WTC11 (cell line): ENCODE data around the gene TANGO2. TPM values are rescaled to one million over a fixed set of nuclear protein-coding genes. Genes with fewer than 3 reads are reported as not detected.

Experiments used
- ATAC-seq: fragments of 200-7000 bp; cut with Tn5 transposase; 2 replicates; pipeline ENCODE4 v1.10.0; 2021; ENCODE audit warnings: mild to moderate bottlenecking, moderate library complexity
- CTCF ChIA-PET: fragments of 300-600 bp; sonication (Branson Sonifier 250); formaldehyde crosslinking; loops from one replicate; lab custom pipeline; 2021; ENCODE audit warnings: antibody characterized with exemption; lab: Charles Lee
- POLR2A ChIA-PET: fragments of 350-600 bp; sonication (Branson Sonifier 250); formaldehyde crosslinking; loops from one replicate; lab custom pipeline; 2021; ENCODE audit warnings: antibody characterized with exemption; lab: Charles Lee
- DNase-seq: peaks from one replicate; pipeline ENCODE4 v3.0.0; 2021; ENCODE audit warnings: low spot score
- H3K27ac Mint-ChIP-seq: 2 replicates; pipeline ENCODE4 v1.8.0; 2021; ENCODE audit warnings: mixed read lengths
- H3K27me3 Mint-ChIP-seq: 2 replicates; pipeline ENCODE4 v1.8.0; 2021; ENCODE audit warnings: low read depth, mild to moderate bottlenecking, moderate library complexity, mixed read lengths
- H3K36me3 Mint-ChIP-seq: 2 replicates; pipeline ENCODE4 v1.8.0; 2021; ENCODE audit warnings: mixed read lengths
- H3K4me1 Mint-ChIP-seq: 2 replicates; pipeline ENCODE4 v1.8.0; 2022; ENCODE audit warnings: mixed read lengths
- H3K4me3 Mint-ChIP-seq: 2 replicates; pipeline ENCODE4 v1.8.0; 2021; ENCODE audit warnings: mild to moderate bottlenecking, moderate library complexity, mixed read lengths
- H3K9me3 Mint-ChIP-seq: 2 replicates; pipeline ENCODE4 v1.8.0; 2021; ENCODE audit warnings: mixed read lengths
- AFF4 ChIP-seq: sonication (generic); formaldehyde crosslinking; IDR thresholded peaks from 2 replicates; pipeline ENCODE4 v1.8.1; 2023; ENCODE audit warnings: mild to moderate bottlenecking, missing genetic modification reagents, borderline replicate concordance
- AR ChIP-seq: fragments of 250-450 bp; sonication (Bioruptor Pico); IDR thresholded peaks from 2 replicates; pipeline ENCODE4 v1.9.0; 2021; ENCODE audit warnings: mild to moderate bottlenecking
- ARID4B ChIP-seq: sonication (generic); formaldehyde crosslinking; IDR thresholded peaks from 2 replicates; pipeline ENCODE4 v1.8.0; 2023; ENCODE audit warnings: missing genetic modification reagents, mild to moderate bottlenecking, borderline replicate concordance
- ESRRA ChIP-seq: sonication (generic); formaldehyde crosslinking; IDR thresholded peaks from 2 replicates; pipeline ENCODE4 v1.8.1; 2022; ENCODE audit warnings: mild to moderate bottlenecking, missing genetic modification reagents, borderline replicate concordance
- ETV6 ChIP-seq: sonication (generic); formaldehyde crosslinking; IDR thresholded peaks from 2 replicates; pipeline ENCODE4 v1.8.1; 2022; ENCODE audit warnings: mild to moderate bottlenecking, missing genetic modification reagents
- IRF1 ChIP-seq: sonication (generic); formaldehyde crosslinking; IDR thresholded peaks from 2 replicates; pipeline ENCODE4 v1.8.0; 2023; ENCODE audit warnings: missing genetic modification reagents
- IRF2 ChIP-seq: sonication (generic); formaldehyde crosslinking; IDR thresholded peaks from 2 replicates; pipeline ENCODE4 v1.8.0; 2022; ENCODE audit warnings: low read depth, missing genetic modification reagents, borderline replicate concordance
- JAZF1 ChIP-seq: fragments of 250-450 bp; sonication (Bioruptor Pico); IDR thresholded peaks from 2 replicates; pipeline ENCODE4 v1.9.0; 2021; ENCODE audit warnings: moderate library complexity, mild to moderate bottlenecking, inconsistent platforms
- JUN ChIP-seq: sonication (generic); formaldehyde crosslinking; IDR thresholded peaks from 2 replicates; pipeline ENCODE4 v1.8.0; 2023; ENCODE audit warnings: mild to moderate bottlenecking, missing genetic modification reagents
- NR2C2 ChIP-seq: sonication (generic); formaldehyde crosslinking; IDR thresholded peaks from 2 replicates; pipeline ENCODE4 v1.8.0; 2022; ENCODE audit warnings: mild to moderate bottlenecking, missing genetic modification reagents
- RELA ChIP-seq: sonication (generic); formaldehyde crosslinking; IDR thresholded peaks from 2 replicates; pipeline ENCODE4 v1.8.1; 2022; ENCODE audit warnings: missing genetic modification reagents, mild to moderate bottlenecking, borderline replicate concordance
- RORB ChIP-seq: fragments of 250-450 bp; sonication (Bioruptor Pico); IDR thresholded peaks from 2 replicates; pipeline ENCODE4 v1.9.0; 2021; ENCODE audit warnings: mild to moderate bottlenecking
- SMAD3 ChIP-seq: sonication (generic); formaldehyde crosslinking; IDR thresholded peaks from 2 replicates; pipeline ENCODE4 v1.8.0; 2022; ENCODE audit warnings: missing genetic modification reagents, mild to moderate bottlenecking, borderline replicate concordance
- SOX15 ChIP-seq: fragments of 250-450 bp; sonication (Bioruptor Pico); IDR thresholded peaks from 2 replicates; pipeline ENCODE4 v1.9.0; 2021; ENCODE audit warnings: mild to moderate bottlenecking
- STAT6 ChIP-seq: sonication (generic); formaldehyde crosslinking; conservative IDR thresholded peaks from 2 replicates; pipeline ENCODE4 v1.8.1; 2023; ENCODE audit warnings: mild to moderate bottlenecking, low read depth, missing genetic modification reagents, moderate library complexity
- TP53 ChIP-seq: sonication (generic); formaldehyde crosslinking; IDR thresholded peaks from 2 replicates; pipeline ENCODE4 v1.8.1; 2023; ENCODE audit warnings: mild to moderate bottlenecking, missing genetic modification reagents
- ZMAT4 ChIP-seq: fragments of 250-450 bp; sonication (Bioruptor Pico); IDR thresholded peaks from 2 replicates; pipeline ENCODE4 v1.9.0; 2021; ENCODE audit warnings: mild to moderate bottlenecking
- ZNF512 ChIP-seq: sonication (generic); formaldehyde crosslinking; IDR thresholded peaks from 2 replicates; pipeline ENCODE4 v1.8.1; 2022; ENCODE audit warnings: missing genetic modification reagents, borderline replicate concordance
- ZSCAN18 ChIP-seq: fragments of 250-450 bp; sonication (Bioruptor Pico); IDR thresholded peaks from 2 replicates; pipeline ENCODE4 v2.1.2; 2022; ENCODE audit warnings: mild to moderate bottlenecking, moderate library complexity
- total RNA-seq: library from RNA; stranded (reverse); gene quantifications from 3 replicates; pipeline ENCODE4 v1.2.3, GENCODE V29; 2021

The TANGO2 gene
- total RNA-seq, 1 experiment from 2014 or later: 14.8 TPM

- Mint-ChIP-seq H3K4me1 (no peaks in the 10 kb centered on the region), H3K36me3 (no peaks in the 10 kb centered on the region), H3K4me3 (no peak overlapping the region), H3K27ac (no peak overlapping the region), H3K9me3 (no peaks in the 10 kb centered on the region), H3K27me3 (no peaks in the 10 kb centered on the region)
- DNase-seq (no peak), ATAC-seq (no peak)
- POLR2A ChIA-PET: no interaction called here
- TF ChIP-seq RORB (CRISPR knock-in tag) (no peak), ZMAT4 (CRISPR knock-in tag) (no peak), ARID4B (CRISPR knock-in tag) (no peak), JUN (CRISPR knock-in tag) (no peak), STAT6 (CRISPR knock-in tag) (no peak), IRF2 (no peak), IRF1 (CRISPR knock-in tag) (no peak), ESRRA (CRISPR knock-in tag) (no peak), AFF4 (CRISPR knock-in tag) (no peak), SOX15 (CRISPR knock-in tag) (no peak), TP53 (CRISPR knock-in tag) (no peak), AR (CRISPR knock-in tag) (no peak), JAZF1 (CRISPR knock-in tag) (no peak), ZSCAN18 (CRISPR knock-in tag) (no peak), ZNF512 (CRISPR knock-in tag) (no peak), ETV6 (CRISPR knock-in tag) (no peak), NR2C2 (CRISPR knock-in tag) (no peak), SMAD3 (CRISPR knock-in tag) (no peak), RELA (CRISPR knock-in tag) (no peak)
- CTCF ChIA-PET: interaction anchor here (0.6 to 1.4 kb wide), 6 partner anchors 9 to 83 kb away, joined by 3 to 6 read pairs (median 5); no protein-coding TSS in a partner anchor
These were observed 17.7 kb downstream of the TANGO2 start for GRCh38 chr22:20038574-20038973.
